ENCODE measurements around the gene MAGI2.
"Not testable (repeated sequence)": the region's sequence is repeated elsewhere in the genome, so short reads cannot be mapped to it uniquely, and the experiment has no call there.

Gene MAGI2

GRCh38 chr7:78248867-78249266, 1204.6 kb downstream of the MAGI2 start:
- TF ChIP-seq CTCF (IDR thresholded peaks at IDR 0.05; ENCODE audit: control extremely low read depth, extremely low read depth, low read depth, missing control alignments): no peak
- CTCF ChIA-PET: interaction anchor here (2.1 kb wide), 1 partner anchor 11 kb away, joined by 8 read pairs; no protein-coding TSS in a partner anchor
- POLR2A ChIA-PET: no interaction called here
- no peak for DNase-seq (ENCODE audit: extremely low spot score)

GRCh38 chr7:78247910-78248689, 1205.4 kb downstream of the MAGI2 start:
- DNase-seq (ENCODE audit: extremely low spot score): no peak
- no peak for TF ChIP-seq CTCF (IDR thresholded peaks at IDR 0.05; ENCODE audit: control extremely low read depth, extremely low read depth, low read depth, missing control alignments)
- CTCF ChIA-PET: interaction anchor here (1.4 to 2.2 kb wide), 3 partner anchors 10 to 67 kb away, joined by 3 to 8 read pairs (median 6); no protein-coding TSS in a partner anchor

GRCh38 chr7:78240179-78240578, 1213.3 kb downstream of the MAGI2 start:
- DNase-seq (ENCODE audit: extremely low spot score); CTCF ChIA-PET; POLR2A ChIA-PET: not testable (repeated sequence)

More at GRCh38 chr7:78247910-78248689, 1205.4 kb downstream of the MAGI2 start:
- POLR2A ChIA-PET: no interaction called here

GRCh38 chr7:78234634-78235033, 1218.8 kb downstream of the MAGI2 start:
- POLR2A ChIA-PET: no interaction called here
- CTCF ChIA-PET: no interaction called here
- no peak for TF ChIP-seq CTCF (IDR thresholded peaks at IDR 0.05; ENCODE audit: control extremely low read depth, extremely low read depth, low read depth, missing control alignments)
- no peak for DNase-seq (ENCODE audit: extremely low spot score)

- POLR2A ChIA-PET: no interaction called here
- no peak for TF ChIP-seq CTCF (IDR thresholded peaks at IDR 0.05; ENCODE audit: control extremely low read depth, extremely low read depth, low read depth, missing control alignments)
- no peak for DNase-seq (ENCODE audit: extremely low spot score)
- CTCF ChIA-PET: interaction anchor here (1.0 to 1.2 kb wide), 2 partner anchors 9 to 14 kb away, joined by 3 to 4 read pairs; no protein-coding TSS in a partner anchor
These were observed 1220.7 kb downstream of the MAGI2 start for GRCh38 chr7:78232806-78233205.

GRCh38 chr7:78226059-78226719, 1227.3 kb downstream of the MAGI2 start:
- ChIA-PET CTCF (interaction anchor here (1.3 kb wide), 1 partner anchor 11 kb away, joined by 3 read pairs; no protein-coding TSS in a partner anchor), POLR2A (no interaction called here)
- peak; percentile 15 for TF ChIP-seq CTCF (IDR thresholded peaks at IDR 0.05; ENCODE audit: control extremely low read depth, extremely low read depth, low read depth, missing control alignments)
- no peak for DNase-seq (ENCODE audit: extremely low spot score)

- no peak for TF ChIP-seq CTCF (IDR thresholded peaks at IDR 0.05; ENCODE audit: control extremely low read depth, extremely low read depth, low read depth, missing control alignments)
- POLR2A ChIA-PET: no interaction called here
- CTCF ChIA-PET: no interaction called here
- no peak for DNase-seq (ENCODE audit: extremely low spot score)
These were observed 1227.9 kb downstream of the MAGI2 start for GRCh38 chr7:78225534-78225933.
